HG03095 (cell line): ENCODE data around the gene ADCK1.
"Not testable (repeated sequence)": the region's sequence is repeated elsewhere in the genome, so short reads cannot be mapped to it uniquely, and the experiment has no call there.

Source experiments
- ATAC-seq: cut with Tn5 transposase; IDR thresholded peaks from one replicate; pipeline ENCODE4 v1.9.1; 2021; ENCODE audit warnings: moderate library complexity; ENCODE audit not compliant: unreplicated experiment

Gene ADCK1

DNA sequence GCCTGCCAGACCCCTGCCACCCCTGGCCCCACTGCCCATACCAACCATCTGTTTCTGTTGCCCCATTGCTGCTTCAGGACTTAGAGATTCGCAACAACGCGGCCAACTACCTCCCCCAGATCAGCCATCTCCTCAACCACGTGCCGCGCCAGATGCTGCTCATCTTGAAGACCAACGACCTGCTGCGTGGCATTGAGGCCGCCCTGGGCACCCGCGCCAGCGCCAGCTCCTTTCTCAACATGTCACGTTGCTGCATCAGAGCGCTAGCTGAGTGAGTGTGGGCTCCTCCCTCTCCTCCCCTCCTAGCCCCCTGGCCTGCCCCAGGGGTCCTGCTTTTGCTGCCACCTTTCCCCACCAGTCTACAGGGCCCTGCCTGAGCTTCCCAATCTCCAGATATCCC, 131.5 kb downstream of the ADCK1 start:
- no peak for ATAC-seq

GRCh38 chr14:77936138-77936639, 136.3 kb downstream of the ADCK1 start:
- no peak for ATAC-seq

- ATAC-seq, result no peak
These were observed 147.5 kb downstream of the ADCK1 start for GRCh38 chr14:77947372-77947771.

GRCh38 chr14:77950371-77951063, 150.6 kb downstream of the ADCK1 start:
- ATAC-seq, result no peak

GRCh38 chr14:77955816-77956484, 156.0 kb downstream of the ADCK1 start:
- no peak for ATAC-seq

DNA sequence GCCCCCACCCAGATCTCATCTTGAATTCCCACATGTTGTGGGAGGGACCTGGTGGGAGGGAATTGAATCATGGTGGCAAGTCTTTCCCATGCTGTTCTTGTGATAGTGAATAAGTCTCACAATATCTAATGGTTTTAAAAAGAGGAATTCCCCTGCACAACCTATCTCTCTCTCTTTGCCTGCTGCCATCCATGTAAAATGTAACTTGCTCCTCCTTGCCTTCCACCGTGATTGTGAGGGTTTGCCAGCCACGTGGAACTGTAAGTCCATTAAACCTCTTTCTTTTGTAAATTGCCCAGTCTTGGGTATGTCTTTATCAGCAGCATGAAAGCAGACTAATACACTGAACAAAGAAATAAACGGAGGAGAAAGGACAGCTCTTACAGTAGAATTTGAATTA, 159.8 kb downstream of the ADCK1 start:
- not testable (repeated sequence) for ATAC-seq

- no peak for ATAC-seq
These were observed 162.1 kb downstream of the ADCK1 start for GRCh38 chr14:77961847-77962580.

GRCh38 chr14:77962731-77963520, 163.0 kb downstream of the ADCK1 start:
- no peak for ATAC-seq

GRCh38 chr14:77964586-77964985, 164.7 kb downstream of the ADCK1 start:
- no peak for ATAC-seq

- no peak for ATAC-seq
These were observed 165.1 kb downstream of the ADCK1 start for GRCh38 chr14:77965050-77965449.

DNA sequence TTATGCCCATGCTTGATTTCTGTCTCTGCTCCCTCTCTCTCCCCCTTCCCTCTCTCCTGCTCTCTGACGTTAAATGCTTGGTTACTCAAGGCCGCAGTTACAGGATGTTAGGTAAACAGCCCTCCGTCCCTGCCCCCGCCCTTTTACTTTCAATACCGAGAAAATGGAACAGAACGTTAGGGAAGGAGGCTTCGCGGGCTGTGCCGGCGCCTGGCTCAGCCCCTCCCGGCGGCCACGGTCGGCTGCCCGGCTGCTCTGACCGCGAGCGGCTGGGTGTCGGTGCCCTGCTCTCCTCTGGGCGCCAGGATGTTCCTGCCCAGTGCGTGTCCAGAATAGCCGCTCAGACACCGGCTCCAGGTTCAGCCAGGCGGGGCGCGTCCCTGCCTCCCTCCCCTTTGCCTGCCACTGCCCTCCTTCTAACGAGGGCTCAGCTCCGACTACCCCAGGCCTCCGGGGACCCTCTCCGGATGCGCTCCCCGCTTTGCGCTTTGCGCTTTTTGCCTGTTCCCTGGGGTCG, 166.1 kb downstream of the ADCK1 start:
- peak; percentile 85 for ATAC-seq

DNA sequence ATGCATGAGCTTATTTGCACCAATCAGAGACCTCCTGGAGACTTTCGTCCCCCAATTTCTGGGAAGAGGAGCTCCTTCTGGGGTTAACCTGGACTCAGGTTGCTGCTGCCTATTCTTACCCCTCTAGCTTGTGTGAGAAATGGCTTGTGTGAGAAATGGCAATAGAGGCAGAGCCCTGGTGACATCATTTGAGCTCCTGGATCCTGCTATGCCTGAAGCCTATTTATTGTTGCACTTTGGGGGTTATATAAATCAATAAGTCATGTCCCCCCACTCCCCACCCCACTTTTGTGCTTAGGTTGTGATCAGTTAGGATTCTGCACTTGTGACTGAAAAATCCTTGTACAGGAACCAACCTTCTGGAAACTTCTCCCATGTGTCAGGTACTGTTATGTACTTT, 167.2 kb downstream of the ADCK1 start:
- ATAC-seq, result no peak

DNA sequence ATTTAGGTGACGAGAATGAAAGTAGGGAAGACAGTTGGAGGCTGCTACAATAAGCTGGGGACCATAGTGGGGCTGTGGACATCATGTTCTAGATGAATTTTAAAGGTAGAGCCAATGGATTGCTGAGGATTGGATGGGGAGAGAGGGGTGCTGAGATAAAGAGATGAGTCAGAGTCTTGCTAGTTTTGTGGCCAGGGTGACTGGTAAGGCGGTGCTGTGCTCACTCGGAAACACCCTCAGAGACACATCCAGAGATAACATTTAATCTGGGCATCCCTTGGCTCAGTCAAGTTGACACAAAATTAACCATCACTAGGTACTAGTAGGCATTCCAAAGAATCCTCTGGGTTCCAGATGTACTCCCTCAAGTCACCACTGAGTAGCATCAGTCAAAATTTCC, 170.7 kb downstream of the ADCK1 start:
- ATAC-seq, result no peak

- no peak for ATAC-seq
These were observed 173.3 kb downstream of the ADCK1 start for GRCh38 chr14:77973246-77973645.

DNA sequence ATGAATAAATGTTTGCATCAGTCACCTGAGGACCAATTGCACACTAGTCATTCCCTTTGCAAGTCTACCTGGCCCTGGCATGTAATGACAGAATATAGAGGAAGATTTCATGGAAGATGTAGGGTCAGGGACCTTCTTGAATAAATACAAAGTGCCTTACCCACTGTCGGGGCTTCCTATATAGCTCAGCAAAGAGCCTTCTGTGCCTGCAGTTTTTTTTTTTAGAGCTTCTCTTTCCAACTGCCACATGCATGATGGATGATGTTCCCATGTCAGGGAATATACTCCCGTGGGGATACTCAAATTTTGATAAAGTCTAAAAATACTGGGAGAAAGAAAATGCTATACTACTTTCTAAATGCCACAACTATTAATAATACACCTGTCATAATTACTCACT, 176.7 kb downstream of the ADCK1 start:
- no peak for ATAC-seq

GRCh38 chr14:77979171-77979570, 179.3 kb downstream of the ADCK1 start:
- no peak for ATAC-seq

DNA sequence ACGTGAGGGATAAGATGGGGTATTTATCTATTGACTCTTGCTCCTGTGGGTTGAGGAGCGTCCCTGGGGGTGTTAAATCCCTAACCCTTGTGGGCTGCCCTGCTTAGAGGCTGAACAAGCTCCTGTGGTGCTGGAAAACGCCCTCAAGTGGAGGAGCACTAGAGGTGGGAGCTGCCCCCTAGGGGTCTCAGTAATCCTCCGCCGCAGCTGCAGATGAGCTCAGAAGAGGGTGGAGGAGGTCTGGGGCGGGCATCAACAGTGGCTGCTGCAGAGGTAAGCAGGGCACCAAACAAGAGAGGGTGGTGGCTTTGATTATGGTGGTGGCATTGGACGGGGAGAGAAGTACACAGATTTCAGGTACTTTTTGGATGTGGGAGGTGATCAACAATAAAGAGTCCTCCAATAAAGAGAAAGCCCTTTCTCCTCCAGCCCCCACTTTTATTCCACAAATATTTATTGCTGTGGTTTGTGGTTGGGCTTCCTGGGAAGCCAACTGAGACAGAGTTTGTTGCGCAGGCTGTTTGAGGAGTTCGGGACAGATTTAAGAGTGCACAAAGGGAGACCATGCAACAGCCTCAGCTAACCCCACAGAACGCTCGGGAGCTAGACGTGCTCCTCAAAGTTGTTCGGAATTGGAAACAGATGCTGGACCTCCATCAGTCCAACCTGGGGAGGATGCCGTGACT, 179.9 kb downstream of the ADCK1 start:
- no peak for ATAC-seq

DNA sequence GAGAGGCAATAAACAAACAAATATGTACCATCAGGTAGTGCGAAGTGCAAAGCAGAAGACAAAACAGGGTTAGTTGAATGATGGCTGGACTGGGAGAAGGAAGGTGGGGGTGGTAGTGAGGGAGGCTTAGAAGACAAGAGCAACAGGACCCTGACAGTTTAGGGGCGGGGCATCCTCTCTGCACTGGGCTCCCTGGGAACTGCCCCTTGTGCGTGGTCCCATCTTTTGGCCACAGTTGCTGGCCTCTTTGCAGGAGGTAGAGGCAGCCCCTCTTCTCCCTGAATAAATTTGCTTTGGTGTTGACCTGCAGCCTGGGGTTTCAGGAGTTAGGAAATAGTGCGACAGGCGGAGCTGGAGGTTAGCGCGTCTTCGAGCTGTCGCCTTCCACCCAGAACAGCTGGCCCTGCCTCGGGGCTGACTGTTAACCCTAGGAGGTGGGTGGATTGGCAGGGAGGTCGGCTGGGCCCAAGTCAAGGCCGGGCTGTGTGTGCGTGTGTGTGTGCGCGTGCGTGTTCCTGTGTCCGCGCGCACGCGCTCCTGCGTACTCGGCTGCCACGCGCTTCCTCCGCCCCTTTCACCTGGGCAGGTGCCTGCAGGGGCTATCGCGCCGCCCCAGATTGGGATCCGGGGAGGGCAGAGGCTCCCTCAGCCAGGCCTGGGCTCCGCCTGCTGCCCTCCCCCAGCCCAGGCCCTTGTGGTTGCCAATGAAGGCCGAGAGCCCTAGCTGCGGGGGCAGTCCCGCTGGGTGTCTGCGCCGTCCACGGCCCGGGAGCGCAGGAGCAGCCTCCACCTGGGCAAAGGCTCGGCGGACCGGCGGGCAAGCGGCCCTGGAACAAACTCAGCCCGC, 180.8 kb downstream of the ADCK1 start:
- ATAC-seq, result no peak
